Keratinocyte (primary cell): ENCODE data around the gene RXRA. TPM values are rescaled to one million over a fixed set of nuclear protein-coding genes. Genes with fewer than 3 reads are reported as not detected.

ENCODE experiments used
- DNase-seq: peaks from one replicate; pipeline ENCODE4 v3.0.0-alpha.2; 2011; ENCODE audit warnings: low read depth, missing footprints, low spot score
- FAIRE-seq: peaks from 2 replicates; lab custom pipeline; 2011; peaks lifted over from hg19 to GRCh38; lab: Jason Lieb, UNC
- H2AFZ ChIP-seq: 2 replicates; pipeline ENCODE4 v1.6.0; 2012; ENCODE audit warnings: low read length, control low read depth, inconsistent platforms; ENCODE audit not compliant: control insufficient read depth
- H3K27ac ChIP-seq: 2 replicates; pipeline ENCODE4 v1.5.1; 2011; ENCODE audit warnings: low read length; ENCODE audit not compliant: control insufficient read depth, insufficient read depth
- H3K27me3 ChIP-seq: 3 replicates; pipeline ENCODE4 v1.6.0; 2011; ENCODE audit warnings: low read length; ENCODE audit not compliant: control insufficient read depth, insufficient read depth; ENCODE audit errors: extremely low read depth
- H3K36me3 ChIP-seq, 2 experiments: 2 replicates in 1 of 2; 3 replicates in 1 of 2; pipeline ENCODE4 v1.5.1; 2011; ENCODE audit warnings: low read length in 2 of 2, mild to moderate bottlenecking in 1 of 2; ENCODE audit not compliant: control insufficient read depth in 2 of 2, insufficient read depth in 2 of 2; ENCODE audit errors: extremely low read depth in 1 of 2
- H3K4me1 ChIP-seq: 3 replicates; pipeline ENCODE4 v1.5.1; 2011; ENCODE audit warnings: low read length; ENCODE audit not compliant: control insufficient read depth, insufficient read depth; ENCODE audit errors: extremely low read depth
- H3K4me2 ChIP-seq: 3 replicates; pipeline ENCODE4 v1.6.0; 2011; ENCODE audit warnings: low read depth, low read length; ENCODE audit not compliant: control insufficient read depth, insufficient read depth; ENCODE audit errors: extremely low read depth
- H3K4me3 ChIP-seq, 3 experiments: fragments of 200-600 bp in 1 of 3; sonication (generic) in 1 of 3; 2 replicates in 2 of 3; 3 replicates in 1 of 3; pipeline ENCODE4 v1.5.1; 2011 to 2016; ENCODE audit warnings: low read length in 3 of 3, mild to moderate bottlenecking in 3 of 3, control low read depth in 2 of 3, inconsistent platforms in 1 of 3, low read depth in 1 of 3, mixed read lengths in 1 of 3, mixed run types in 1 of 3, moderate library complexity in 1 of 3; ENCODE audit not compliant: control insufficient read depth in 2 of 3, insufficient read depth in 2 of 3; ENCODE audit errors: extremely low read depth in 1 of 3
- H3K79me2 ChIP-seq: 2 replicates; pipeline ENCODE4 v1.6.0; 2012; ENCODE audit warnings: low read length; ENCODE audit not compliant: control insufficient read depth, insufficient read depth
- H3K9ac ChIP-seq: 3 replicates; pipeline ENCODE4 v1.6.0; 2011; ENCODE audit warnings: low read length; ENCODE audit not compliant: control insufficient read depth, insufficient read depth; ENCODE audit errors: extremely low read depth
- H3K9me1 ChIP-seq: 3 replicates; pipeline ENCODE4 v1.6.0; 2011; ENCODE audit warnings: low read length; ENCODE audit not compliant: control insufficient read depth, insufficient read depth; ENCODE audit errors: extremely low read depth
- H3K9me3 ChIP-seq: 2 replicates; pipeline ENCODE4 v1.5.1; 2012; ENCODE audit warnings: low read depth, low read length; ENCODE audit not compliant: control insufficient read depth
- H4K20me1 ChIP-seq: 3 replicates; pipeline ENCODE4 v1.6.0; 2011; ENCODE audit warnings: low read length; ENCODE audit not compliant: control insufficient read depth, insufficient read depth; ENCODE audit errors: extremely low read depth
- CTCF ChIP-seq, 3 experiments: IDR thresholded peaks in 1 of 3; conservative IDR thresholded peaks in 1 of 3; optimal IDR thresholded peaks in 1 of 3; 2 replicates in 2 of 3; 3 replicates in 1 of 3; pipeline versions ENCODE3 to v1.5.1; 2011; ENCODE audit warnings: low read length in 3 of 3, mild to moderate bottlenecking in 3 of 3, moderate library complexity in 2 of 3, control low read depth in 1 of 3, inconsistent platforms in 1 of 3; ENCODE audit not compliant: insufficient read depth in 2 of 3; ENCODE audit errors: extremely low read depth in 1 of 3
- EZH2 ChIP-seq: IDR thresholded peaks from one replicate; pipeline ENCODE4 v1.6.1; 2012; ENCODE audit warnings: inconsistent platforms, mild to moderate bottlenecking, low read length, moderate library complexity
- dilution Hi-C: fragments of 300-500 bp; cut with MboI; formaldehyde crosslinking; loops from one replicate; pipeline ENCODE4 v1.7.0; 2020; ENCODE audit warnings: low sequenced_read_pairs; ENCODE audit not compliant: extremely low pct_ligation_motif_present
- polyA plus RNA-seq, 5 experiments: library from polyadenylated mRNA; depleted of rRNA in 3 of 5; stranded (reverse) in 3 of 5; stranded (forward) in 1 of 5; unstranded in 1 of 5; fragments of >200 nt; gene quantifications; 1 replicate in 1 of 5; 2 replicates in 3 of 5; 3 replicates in 1 of 5; pipeline versions ENCODE4 v1.2.1 to v1.2.3, GENCODE V29; 2011 to 2012; ENCODE audit warnings: missing spikeins in 2 of 5, low read depth in 1 of 5, low replicate concordance in 1 of 5

Gene RXRA
- polyA plus RNA-seq, 1 donor (not counting 4 experiments of a cell fraction or from before 2014, with no cell fraction given), result 9.7 TPM

GRCh38 chr9:134326724-134327601 is 708 bp downstream of the RXRA start:
- H3K9me3 ChIP-seq, result no peaks in the 10 kb centered on the region
- dilution Hi-C loops, result no loop called here
- peaks cover 24% of the 10 kb centered on the region for H4K20me1 ChIP-seq
- H3K36me3 ChIP-seq, result no peaks in the 10 kb centered on the region
- peak overlapping the region; percentile 80 for H3K9ac ChIP-seq
- peak overlapping the region; percentile 77 for H3K27ac ChIP-seq
- TF ChIP-seq CTCF (optimal IDR thresholded peaks at IDR 0.05 in 1 of 3, IDR thresholded peaks at IDR 0.05 in 1 of 3, conservative IDR thresholded peaks at IDR 0.05 in 1 of 3; ENCODE audit: extremely low read depth in 1 of 3, insufficient read depth in 2 of 3, low read length in 3 of 3) (no peak), EZH2 (no peak)
- H3K4me2 ChIP-seq, result peak overlapping the region; percentile 88
- no peaks in the 10 kb centered on the region for H3K27me3 ChIP-seq
- no peak overlapping the region for H2AFZ ChIP-seq
- H3K4me1 ChIP-seq, result peaks cover 49% of the 10 kb centered on the region
- FAIRE-seq (no peak), DNase-seq (no peak)
- peaks cover 52% of the 10 kb centered on the region for H3K79me2 ChIP-seq
- H3K4me3 ChIP-seq, result peak overlapping the region; percentile 73 to 93 (median 75)
- H3K9me1 ChIP-seq, result peaks cover 9% of the 10 kb centered on the region

GRCh38 chr9:134327671-134328231 is 1.5 kb downstream of the RXRA start:
- dilution Hi-C loops, result no loop called here
- no peaks in the 10 kb centered on the region for H3K27me3 ChIP-seq
- H3K27ac ChIP-seq, result peak overlapping the region; percentile 77
- H4K20me1 ChIP-seq, result peaks cover 30% of the 10 kb centered on the region
- TF ChIP-seq EZH2 (no peak), CTCF (optimal IDR thresholded peaks at IDR 0.05 in 1 of 3, IDR thresholded peaks at IDR 0.05 in 1 of 3, conservative IDR thresholded peaks at IDR 0.05 in 1 of 3; ENCODE audit: extremely low read depth in 1 of 3, insufficient read depth in 2 of 3, low read length in 3 of 3) (no peak)
- no peaks in the 10 kb centered on the region for H3K36me3 ChIP-seq
- peak overlapping the region; percentile 88 for H3K4me2 ChIP-seq
- DNase-seq, result no peak
- no peak for FAIRE-seq
- peak overlapping the region; percentile 73 to 93 (median 75) for H3K4me3 ChIP-seq
- H3K79me2 ChIP-seq, result peaks cover 60% of the 10 kb centered on the region
- peak overlapping the region; percentile 80 for H3K9ac ChIP-seq
- peaks cover 53% of the 10 kb centered on the region for H3K4me1 ChIP-seq
- H2AFZ ChIP-seq, result no peak overlapping the region
- no peaks in the 10 kb centered on the region for H3K9me3 ChIP-seq
- peaks cover 9% of the 10 kb centered on the region for H3K9me1 ChIP-seq
